NCI-H2081 treated with DMSO at 0.1 percent for 48 hours (cell line): Measurements from ENCODE around the gene PCGF2.
"Not testable (repeated sequence)": the region's sequence is repeated elsewhere in the genome, so short reads cannot be mapped to it uniquely, and the experiment has no call there.

Experiments
- DNase-seq: peaks from one replicate; lab custom pipeline; 2025; lab: John Stamatoyannopoulos, UW

PCGF2 gene

DNA sequence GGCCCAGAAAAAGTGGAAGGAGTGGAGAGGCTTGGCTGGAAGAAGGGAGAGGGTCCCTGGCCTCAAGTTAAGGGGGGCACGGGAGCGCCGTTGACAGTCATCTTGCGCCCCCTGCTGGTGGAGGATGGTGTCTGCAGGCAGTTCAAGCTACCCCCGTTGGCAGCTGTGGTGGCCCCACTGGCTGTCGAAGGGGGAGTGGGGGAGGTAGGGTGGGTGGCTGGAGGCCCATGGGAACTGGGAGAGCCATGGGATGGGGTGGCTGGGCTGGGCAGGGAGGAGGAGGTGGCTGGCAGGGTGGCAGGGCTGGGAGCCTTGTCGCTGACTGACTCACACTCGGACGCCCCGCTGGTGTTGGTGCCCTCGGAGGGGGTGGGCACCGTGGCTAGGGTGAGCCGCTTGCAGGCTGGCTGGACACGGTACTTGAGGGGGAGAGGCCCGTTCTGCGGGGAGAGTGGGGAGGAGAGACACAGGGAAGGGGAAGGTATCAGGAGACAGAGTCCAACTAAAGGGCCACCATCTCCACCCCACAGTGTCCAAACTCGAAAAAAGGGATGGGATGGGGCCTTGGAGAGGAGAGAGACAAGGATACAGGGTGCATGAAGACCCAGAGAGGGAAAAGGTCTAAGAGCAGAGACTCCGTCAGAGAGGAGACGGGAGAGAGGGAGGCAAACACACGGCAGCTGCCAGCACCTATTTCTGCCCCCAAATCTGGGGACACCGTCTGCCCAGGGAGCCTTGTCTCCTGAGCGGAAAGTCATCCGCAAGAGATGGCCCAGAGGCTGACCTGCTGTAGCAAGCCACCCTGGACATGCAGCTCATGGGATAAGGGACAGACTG is 12.8 kb downstream of the PCGF2 start:
- no peak for DNase-seq

DNA sequence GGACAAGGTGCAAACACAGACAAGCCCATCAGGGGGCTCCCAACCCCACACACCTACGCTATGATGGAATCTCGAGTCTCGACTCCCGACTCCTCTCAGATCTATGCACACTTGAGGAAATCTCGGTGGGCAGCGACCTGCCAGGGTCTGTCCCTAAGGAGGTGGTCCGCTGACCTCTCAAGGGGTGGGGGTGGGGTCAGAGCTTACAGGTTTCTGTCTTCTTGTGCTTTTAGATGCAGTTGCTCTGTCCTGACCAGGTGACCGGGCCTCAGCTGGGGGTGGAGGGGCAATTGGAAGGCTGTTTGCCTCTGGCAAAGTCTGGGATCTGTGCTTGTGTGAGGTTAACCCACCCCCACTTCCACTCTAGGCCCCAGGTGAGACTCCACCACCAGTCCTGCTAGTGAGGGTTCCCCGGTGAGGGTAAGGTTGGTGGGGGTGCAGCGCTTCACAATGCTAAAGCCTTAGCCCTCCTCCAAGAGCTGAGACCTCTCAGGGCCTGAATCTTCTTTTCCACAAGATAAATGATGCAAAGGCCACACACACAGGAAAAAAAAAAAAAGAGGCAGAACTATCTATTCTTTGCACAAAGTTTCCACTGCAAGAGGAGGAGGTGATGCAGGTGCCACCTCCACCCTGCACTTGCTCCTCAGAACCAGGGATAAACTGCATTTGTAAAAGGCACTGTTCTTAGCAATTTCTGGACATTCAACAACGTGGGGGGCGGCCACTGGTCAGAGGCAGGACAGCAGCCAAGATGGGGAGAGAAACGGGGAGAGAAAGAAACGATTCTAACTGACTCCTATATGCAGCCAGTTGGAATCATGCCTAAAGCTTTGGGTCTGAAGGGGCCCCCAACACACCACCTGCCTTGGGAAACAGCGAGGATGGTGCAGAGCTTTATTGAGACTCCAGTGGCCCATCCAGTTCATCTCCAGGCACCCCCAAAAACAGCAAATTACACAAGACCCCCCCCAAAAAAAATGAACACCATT is 13.9 kb downstream of the PCGF2 start:
- DNase-seq = no peak

DNA sequence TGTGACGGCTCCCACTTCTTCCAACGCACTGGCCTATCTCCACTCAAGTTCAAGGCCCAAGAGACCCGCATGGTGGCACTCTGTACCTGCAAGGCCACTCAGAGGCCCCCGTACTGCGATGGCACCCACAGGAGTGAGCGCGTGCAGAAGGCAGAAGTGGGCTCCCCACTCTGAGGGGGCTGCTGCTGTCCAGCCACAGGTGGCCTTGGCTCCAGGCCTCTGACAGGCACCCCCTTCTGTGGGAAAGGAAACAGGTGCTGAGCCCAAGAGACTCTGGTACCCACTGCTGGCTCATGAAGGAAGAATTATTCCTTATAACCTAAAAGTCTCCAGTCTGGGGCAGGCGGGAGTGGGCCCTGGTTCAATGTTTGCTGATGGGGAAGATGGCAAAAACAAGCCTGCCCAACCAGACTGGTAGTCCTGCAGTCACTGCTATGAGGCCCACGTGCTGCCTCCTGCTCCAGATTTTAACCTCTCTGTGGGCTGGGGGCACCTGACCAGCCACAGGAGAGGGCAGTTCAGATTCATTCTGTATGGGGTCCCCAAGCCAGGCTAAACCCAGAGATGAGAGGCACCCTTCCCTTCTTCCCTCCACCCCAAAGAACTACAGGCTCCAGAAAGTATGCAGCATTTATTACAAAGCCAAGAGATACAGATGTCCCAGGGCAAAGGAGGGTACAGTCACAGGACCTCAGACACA is 14.7 kb downstream of the PCGF2 start:
- no peak for DNase-seq

DNA sequence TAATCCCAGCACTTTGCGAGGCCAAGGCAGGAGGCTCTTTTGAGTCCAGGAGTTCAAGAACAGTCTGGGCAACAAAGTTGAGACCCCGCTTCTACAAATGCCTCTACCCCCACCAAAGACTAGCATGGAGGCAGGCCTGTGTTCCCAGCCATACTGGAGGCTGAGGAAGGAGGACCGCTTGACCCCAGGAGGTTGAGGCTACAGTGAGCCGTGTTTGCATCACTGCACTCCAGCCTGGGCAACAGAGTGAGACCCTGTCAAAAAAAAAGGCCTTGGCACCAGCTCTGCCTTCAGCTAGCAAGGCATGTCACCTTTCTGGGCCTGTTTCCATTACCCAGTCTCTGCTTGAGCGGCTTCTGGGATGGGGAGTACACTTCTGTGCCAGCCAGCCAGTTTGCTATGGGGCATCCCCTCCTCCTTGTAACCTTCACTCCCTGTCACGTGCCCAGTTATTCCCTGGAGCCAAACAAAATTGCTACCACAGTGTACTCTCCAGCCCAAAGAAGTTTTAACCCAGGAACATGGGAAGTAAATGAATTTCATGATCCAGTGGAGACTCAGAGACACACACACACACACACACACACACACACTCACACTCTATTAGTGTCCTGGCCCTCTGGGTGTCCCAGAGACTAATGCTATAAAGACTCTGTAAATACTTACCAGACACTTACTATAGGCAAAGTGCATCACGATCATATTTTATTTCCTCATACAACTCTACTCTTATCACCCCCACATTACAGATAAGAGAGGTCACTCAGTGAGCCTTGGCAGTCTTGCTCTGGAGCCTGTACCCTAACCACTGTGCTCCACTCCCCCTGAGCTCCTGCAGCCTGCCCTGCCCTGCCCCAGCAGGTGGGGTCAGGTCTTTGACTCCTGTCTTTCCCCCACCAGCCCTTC is 15.5 kb downstream of the PCGF2 start:
- no peak for DNase-seq

DNA sequence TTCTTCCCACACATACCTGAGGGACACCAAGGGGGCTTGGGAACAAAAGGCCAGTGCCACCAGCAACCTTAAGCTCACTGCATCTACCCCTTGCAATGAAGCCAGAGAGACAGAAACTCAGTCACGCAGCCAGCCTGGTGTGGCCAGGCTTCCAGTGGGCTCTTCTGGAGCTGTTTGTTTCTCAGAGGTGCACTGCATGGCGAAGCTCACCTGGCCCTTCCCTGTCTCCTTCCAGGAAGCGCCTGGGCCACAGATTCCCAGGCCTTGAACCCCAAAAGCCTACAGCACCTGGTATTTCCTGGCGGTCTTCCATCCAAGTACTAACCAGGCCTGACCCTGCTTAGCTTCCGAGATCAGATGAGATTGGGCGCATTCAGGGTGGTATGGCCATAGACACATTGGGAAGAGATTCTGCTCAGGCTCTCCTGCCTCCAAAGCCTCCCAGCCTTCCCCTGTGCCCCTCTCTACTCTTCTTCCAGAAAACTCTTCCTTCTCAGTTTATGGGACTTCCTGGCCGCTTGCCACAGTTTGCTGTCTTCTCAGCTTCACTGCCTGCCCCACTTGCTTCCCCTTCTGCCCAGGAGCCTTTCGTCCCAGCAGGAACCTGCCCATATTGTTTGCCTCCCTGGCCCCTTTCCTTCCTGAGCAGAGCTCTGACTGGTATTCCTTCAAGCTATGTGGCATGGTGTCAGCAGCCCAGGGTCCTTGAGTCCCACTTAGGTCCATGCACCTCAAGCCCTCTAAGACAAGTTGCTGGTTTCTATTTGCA is 16.4 kb downstream of the PCGF2 start:
- no peak for DNase-seq

DNA sequence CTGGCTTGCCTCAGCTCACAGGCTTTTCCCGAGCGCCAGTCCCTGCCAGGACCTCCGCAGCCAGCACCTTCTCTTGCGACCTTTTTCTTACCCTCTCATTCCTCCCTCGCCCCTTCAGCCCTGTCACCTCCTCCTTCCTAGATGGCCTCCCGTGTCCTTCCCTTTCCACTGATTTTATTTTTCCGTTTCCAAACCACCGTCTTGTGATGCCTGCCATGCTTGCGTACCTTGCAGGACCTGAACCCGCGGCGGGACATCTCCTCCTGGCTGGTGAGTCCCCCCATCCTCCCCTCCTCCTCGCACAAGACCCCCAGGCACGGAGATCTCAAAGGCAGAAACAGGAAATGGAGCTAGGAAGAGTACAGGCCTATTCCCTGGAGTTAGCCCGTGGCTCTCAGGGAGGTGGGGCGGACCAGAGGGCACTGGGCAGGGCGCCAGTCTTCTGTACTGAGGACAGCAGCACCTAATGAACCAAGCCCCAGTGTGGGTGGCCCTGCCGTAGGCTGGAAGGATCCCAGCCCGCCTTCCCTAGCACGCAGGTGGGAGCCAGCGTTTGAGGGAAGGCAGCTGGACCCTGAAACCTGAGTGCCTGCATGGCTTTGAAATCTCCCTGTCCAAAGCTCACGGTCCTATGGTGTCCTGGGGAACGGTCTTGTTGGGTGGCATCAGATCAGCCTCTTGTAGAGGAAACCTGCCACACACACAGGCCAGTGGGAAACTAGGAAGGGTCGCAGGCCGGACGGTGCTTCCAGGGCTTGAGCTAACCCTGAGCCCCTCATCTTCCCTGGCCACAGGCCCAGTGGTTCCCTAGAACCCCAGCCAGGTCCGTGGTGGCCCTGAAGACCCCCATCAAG is 17.4 kb downstream of the PCGF2 start:
- DNase-seq = no peak

DNA sequence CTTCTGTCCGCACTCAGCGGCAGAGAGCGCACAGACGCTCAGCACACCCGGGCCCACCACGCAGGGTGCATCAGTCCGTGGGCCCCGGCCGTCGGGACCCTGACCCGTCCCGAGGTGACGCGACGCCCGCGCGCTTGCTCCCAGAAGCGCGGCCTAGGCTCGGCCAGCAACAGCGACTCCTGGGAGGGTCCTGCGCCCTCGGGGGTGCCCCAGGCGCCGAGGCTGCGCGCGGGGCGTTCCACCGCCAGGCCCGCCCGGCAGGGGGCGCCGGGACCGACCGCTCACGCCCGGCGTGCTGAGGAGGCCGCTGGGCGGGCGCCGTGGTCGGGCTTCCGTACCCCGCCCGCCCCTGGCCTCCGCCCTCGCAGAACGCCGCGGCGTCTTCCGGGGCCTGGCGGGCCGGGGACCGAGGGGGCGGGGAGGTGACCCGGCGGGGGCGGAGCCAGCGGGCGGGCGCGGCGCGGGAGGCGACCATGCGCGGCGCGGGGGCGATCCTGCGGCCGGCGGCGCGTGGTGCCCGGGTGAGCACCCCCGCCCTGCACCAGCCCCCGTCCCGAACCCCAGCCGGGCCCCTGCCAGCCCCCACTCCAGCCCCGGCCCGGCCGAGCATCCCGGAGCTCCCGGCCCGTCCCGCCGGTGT is 18.1 kb downstream of the PCGF2 start, which contains the start of gene CISD3:
TSS of gene CISD3 (plus strand) at position 456 of the 640 bp plus-strand sequence. CDS start at position 474, 18 bp downstream.
- DNase-seq = no peak

DNA sequence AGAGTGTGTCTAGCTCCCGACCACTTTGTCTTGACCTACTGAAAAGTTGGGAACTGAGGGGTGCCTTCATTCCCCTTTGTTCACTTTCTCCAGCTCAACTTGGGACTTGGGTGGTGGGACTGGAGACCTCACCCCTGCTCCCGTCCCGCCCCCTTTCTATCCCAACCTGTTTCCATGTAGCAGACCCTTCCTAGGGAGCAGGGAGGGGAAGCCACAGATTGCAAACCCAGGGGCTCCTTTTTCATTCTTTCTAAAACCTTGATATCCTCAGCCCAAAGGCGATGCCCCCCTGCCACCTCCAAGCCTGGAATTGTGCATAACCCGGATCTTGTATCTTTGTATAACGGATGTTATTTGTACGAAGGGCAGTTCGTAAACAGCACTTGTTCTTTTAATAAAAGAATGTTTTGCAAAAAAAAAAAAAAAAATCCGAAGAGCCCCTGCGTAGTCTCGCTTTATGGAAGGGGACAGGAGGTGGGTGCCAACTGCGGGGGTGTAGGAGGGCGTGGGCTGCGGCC is 18.7 kb downstream of the PCGF2 start:
- no peak for DNase-seq

DNA sequence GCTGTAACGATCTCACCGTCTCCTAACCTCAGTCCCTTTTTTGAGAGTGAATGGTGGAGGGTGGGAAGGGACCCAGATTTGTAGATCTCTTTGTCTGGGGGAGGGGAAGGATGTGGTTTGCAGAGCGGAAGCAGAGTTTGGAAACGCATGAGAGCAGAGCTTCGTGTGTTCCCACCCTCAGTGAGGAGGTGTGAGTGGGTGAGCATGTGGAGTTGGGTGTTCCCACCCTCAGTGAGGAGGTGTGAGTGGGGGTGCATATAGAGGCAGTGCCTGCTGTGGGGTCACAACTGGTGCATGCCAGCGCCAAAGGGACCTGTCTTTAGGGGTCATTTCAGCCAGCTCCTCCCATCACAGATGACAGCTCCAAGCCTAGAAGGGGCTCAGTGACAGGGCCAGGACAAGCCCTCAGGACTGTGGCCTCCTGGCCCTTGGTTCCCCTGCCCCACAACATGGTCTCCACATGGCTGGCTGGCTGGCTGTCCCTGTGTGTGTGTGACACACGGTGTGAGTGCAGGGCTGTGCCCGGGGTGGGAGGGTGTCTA is 19.8 kb downstream of the PCGF2 start:
- no peak for DNase-seq

DNA sequence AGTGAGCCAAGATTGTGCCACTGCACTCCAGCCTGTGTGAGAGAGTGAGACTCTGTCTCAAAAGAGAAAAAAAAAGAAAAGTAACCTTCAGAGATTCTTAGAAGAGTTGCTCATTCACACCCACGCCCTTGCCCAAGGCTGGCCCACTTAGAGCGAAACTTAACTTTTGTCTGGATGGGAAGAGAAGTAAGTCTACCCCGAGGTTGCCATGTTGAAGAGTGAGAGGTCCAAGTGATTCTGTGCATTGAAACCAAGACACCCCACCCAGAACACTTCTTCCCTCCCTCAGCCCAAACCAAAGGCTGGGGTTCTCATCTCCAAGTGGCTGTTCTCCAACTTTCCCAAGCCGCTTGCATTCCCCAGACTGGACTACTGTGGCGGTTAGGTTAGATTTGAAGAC is 20.4 kb downstream of the PCGF2 start:
- DNase-seq = no peak

DNA sequence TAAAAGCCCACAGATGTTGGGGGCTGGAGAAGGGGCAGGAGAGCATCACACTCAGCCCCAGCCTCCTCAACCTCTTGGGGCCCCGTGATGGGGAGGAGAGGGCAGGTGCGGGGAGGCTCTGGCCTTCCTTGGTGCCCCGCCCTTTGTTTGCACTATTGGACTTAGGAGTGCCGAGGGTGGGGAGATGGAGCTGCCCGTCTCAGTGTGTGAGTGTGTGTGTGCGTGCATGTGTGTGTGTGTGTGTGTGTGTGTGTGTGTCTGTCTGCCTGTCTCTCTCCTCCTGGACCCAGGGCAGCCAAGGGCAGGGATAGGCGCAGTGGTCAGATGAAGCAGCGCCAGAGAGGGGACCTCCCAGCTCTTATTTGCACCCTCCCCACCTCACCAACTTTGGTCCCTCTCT is 22.0 kb downstream of the PCGF2 start:
- DNase-seq = not testable (repeated sequence)

DNA sequence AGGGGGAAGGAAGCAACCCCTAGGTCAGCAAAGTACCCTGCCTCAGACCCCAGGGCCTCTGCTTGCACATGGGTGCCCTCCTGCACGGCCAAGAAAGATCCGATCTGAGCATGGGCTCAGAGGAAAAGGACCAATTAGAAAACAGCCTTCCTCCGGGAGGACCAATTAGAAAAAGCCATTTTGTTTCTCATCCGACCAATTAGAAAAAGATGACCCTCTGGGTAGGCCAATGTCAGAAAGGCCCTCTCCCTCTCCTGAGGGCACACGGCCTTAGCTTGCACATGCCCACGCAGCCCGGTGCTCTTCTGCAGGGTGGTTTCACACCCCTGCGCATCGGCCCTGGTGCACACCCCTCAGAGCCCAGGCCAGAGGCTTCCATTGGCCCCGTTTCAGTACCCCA is 23.1 kb downstream of the PCGF2 start:
- DNase-seq = no peak

DNA sequence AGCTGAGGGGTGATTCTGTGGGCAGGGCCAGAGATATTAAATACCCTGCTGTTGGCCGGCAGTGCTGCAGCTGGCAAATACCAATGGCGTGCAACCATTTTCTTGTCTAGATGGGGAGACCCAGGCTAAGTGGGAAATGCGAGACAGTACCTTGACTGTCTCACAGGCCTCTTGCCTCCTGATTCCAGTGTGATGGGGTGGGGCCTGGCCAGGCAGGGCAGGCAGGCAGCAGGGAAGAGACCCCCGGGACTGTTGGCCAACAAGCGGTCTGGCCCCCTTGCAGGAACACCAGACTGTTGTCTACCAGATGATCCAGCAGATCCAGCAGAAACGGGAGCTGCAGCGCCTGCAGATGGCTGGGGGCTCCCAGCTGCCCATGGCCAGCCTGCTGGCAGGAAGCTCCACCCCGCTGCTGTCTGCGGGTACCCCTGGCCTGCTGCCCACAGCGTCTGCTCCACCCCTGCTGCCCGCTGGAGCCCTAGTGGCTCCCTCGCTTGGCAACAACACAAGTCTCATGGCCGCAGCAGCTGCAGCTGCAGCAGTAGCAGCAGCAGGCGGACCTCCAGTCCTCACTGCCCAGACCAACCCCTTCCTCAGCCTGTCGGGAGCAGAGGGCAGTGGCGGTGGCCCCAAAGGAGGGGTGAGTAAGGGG is 23.7 kb downstream of the PCGF2 start:
- DNase-seq = peak; percentile 75

DNA sequence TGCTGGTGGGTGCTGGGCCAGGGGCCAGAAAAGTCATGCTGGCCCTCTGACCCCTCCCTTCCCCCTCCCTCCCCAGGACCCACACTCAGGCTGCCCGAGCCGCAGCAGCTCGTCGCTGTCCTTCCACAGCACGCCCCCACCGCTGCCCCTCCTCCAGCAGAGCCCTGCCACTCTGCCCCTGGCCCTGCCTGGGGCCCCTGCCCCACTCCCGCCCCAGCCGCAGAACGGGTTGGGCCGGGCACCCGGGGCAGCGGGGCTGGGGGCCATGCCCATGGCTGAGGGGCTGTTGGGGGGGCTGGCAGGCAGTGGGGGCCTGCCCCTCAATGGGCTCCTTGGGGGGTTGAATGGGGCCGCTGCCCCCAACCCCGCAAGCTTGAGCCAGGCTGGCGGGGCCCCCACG is 26.3 kb downstream of the PCGF2 start:
- no peak for DNase-seq

DNA sequence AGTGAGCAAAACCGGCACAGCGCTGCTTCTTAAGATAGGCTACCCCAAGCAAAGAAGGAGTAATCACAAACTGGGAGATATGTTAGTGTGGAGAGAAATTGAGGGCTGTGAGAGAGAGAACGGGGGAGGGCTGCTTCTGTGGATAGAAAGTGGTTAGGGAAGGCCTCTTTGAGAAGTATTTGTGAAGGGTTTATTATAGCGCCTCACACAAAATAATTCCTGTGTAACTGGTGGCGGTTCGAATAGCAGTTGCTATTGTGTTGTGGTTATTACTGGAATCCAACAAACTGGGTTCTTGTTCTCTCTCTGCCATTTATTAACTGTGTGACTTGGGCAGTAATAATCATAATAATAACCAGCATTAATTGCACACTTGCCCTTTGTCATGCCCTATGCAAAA is 27.2 kb downstream of the PCGF2 start:
- no peak for DNase-seq

DNA sequence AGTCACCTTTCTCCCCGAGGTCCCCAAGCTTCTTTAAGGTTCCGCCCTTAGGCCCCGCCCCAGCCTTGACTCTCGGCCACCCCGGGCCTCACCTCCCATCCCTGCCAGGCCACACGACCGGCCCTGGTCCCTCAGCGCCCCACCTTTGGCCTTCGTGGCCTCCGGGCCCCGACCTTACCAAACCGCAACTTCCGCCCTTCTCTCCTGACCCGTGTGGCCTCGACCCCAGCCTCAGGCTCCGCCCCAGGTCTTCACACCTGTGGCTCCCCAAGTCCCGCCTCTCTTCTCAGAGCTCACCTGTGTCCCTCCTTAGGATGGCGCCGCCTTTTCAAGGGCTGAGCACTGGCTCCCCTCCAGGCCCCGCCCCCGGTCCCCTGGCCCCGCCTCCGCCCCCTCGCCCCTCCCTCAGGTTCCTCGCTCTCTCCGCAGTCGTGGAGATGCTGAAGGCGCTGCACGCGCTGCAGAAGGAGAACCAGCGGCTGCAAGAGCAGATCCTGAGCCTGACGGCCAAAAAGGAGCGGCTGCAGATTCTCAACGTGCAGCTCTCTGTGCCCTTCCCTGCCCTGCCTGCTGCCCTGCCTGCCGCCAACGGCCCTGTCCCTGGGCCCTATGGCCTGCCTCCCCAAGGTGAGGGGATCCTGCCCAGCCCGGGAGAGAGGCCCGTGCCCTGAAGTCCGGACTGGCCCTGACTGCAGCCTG is 28.0 kb downstream of the PCGF2 start:
- no peak for DNase-seq

DNA sequence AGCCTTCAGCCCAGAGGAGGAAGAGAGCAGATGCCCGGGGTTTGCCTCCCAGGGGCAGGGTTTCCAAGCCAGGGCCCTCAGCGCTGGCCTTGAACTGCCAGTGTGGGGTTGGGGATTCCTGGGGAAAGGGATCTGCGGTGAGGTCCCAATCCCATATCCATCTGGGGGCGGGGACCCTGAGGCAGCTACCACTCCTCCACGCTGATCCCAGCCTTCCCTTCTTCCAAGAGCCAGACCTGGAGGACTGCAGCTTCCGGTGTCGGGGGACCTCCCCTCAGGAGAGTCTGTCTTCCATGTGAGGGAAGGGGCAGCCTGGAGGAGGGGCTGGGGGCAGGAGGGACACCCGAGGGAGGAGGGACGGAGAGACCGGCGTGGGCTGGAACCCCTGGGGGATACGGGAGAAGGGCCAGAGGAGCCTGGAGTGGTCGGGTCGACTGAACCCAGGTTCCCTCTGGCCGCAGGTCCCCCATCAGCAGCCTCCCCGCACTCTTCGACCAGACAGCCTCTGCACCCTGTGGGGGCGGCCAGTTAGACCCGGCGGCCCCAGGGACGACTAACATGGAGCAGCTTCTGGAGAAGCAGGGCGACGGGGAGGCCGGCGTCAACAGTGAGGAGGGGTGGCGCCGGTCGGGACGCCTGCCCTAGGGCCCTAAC is 28.7 kb downstream of the PCGF2 start:
- no peak for DNase-seq
